ENCODE measurements around the gene RASGRF2.

DNA sequence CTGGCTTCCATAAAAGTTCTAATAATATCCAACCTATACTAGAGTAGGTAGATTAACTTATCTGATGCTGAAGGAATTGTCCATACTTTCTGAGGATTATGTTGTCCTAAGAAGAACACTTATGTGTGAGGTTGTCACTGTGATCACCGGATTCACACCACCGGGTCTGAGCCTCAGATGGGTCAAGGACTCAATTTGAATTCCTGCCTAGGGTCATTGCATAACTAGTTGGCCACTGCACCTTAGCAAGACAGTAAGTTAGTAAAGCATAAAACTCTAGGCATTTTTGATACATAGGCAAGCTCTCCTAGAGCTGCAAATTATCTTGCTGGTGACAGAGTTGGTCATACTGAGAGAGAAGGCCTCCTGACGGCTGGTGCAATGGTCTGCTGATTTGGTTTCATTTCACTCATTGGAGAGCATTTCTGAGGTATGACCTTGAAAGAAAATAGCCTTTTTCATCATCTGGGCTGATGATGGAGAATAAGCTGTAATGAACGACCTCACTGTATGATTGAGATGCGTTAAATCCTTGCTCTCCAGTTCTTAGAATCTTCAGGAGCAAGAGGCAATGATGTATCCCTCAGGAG lies 200.9 kb downstream of the RASGRF2 start:
- TF ChIP-seq POLR2A (IDR thresholded peaks at IDR 0.05) (no peak), EP300 (IDR thresholded peaks at IDR 0.05) (no peak)
